ENCODE data around the gene TRANK1. TPM values are rescaled to one million over a fixed set of nuclear protein-coding genes. Genes with fewer than 3 reads are reported as not detected.

Gene TRANK1
- total RNA-seq, 4 donors from 2014 or later: 2.5 to 4.8 (median 3.7) TPM

GRCh38 chr3:36862076-36862755, 82.6 kb downstream of the TRANK1 start:
- Histone ChIP-seq H3K4me3 (no peak overlapping the region), H3K36me3 (peaks cover 30% of the 10 kb centered on the region), H3K27ac (no peak overlapping the region), H3K4me1 (no peaks in the 10 kb centered on the region), H3K27me3 (no peaks in the 10 kb centered on the region), H3K9me3 (no peaks in the 10 kb centered on the region)
- TF ChIP-seq CTCF (IDR thresholded peaks at IDR 0.05): no peak
- no peak for TF ChIP-seq POLR2A (IDR thresholded peaks at IDR 0.05)
- TF ChIP-seq EP300 (IDR thresholded peaks at IDR 0.05): no peak
- no peak for TF ChIP-seq POLR2AphosphoS5 (IDR thresholded peaks at IDR 0.05)
- 99% methylated on average over 5 of the region's 5 CpGs for WGBS
- no peak for DNase-seq (ENCODE audit: low spot score in 2 of 2)

- no peak for DNase-seq (ENCODE audit: low spot score in 2 of 2)
- H3K4me3 ChIP-seq: no peak overlapping the region
- H3K9me3 ChIP-seq: no peaks in the 10 kb centered on the region
- 97% methylated on average over 3 of the region's 3 CpGs for WGBS
- H3K27me3 ChIP-seq: no peaks in the 10 kb centered on the region
- no peak overlapping the region for H3K27ac ChIP-seq
- H3K4me1 ChIP-seq: no peaks in the 10 kb centered on the region
- no peak for TF ChIP-seq POLR2AphosphoS5 (IDR thresholded peaks at IDR 0.05)
- TF ChIP-seq CTCF (IDR thresholded peaks at IDR 0.05): no peak
- TF ChIP-seq EP300 (IDR thresholded peaks at IDR 0.05): no peak
- TF ChIP-seq POLR2A (IDR thresholded peaks at IDR 0.05): no peak
- peaks cover 49% of the 10 kb centered on the region for H3K36me3 ChIP-seq
Measured at GRCh38 chr3:36859494-36859893, 85.4 kb downstream of the TRANK1 start.

- no peak for DNase-seq (ENCODE audit: low spot score in 2 of 2)
- Histone ChIP-seq H3K4me1 (no peaks in the 10 kb centered on the region), H3K27ac (no peak overlapping the region), H3K4me3 (no peak overlapping the region), H3K9me3 (no peaks in the 10 kb centered on the region), H3K36me3 (peaks cover 37% of the 10 kb centered on the region), H3K27me3 (no peaks in the 10 kb centered on the region)
- WGBS: 62% methylated on average over 3 of the region's 3 CpGs
- TF ChIP-seq POLR2A (IDR thresholded peaks at IDR 0.05) (no peak), EP300 (IDR thresholded peaks at IDR 0.05) (no peak), CTCF (IDR thresholded peaks at IDR 0.05) (no peak), POLR2AphosphoS5 (IDR thresholded peaks at IDR 0.05) (no peak)
Measured at GRCh38 chr3:36852071-36852470, 92.8 kb downstream of the TRANK1 start.

- H3K9me3 ChIP-seq: no peaks in the 10 kb centered on the region
- H3K4me1 ChIP-seq: no peaks in the 10 kb centered on the region
- TF ChIP-seq CTCF (IDR thresholded peaks at IDR 0.05) (no peak), POLR2A (IDR thresholded peaks at IDR 0.05) (no peak), POLR2AphosphoS5 (IDR thresholded peaks at IDR 0.05) (no peak), EP300 (IDR thresholded peaks at IDR 0.05) (no peak)
- no peak overlapping the region for H3K27ac ChIP-seq
- WGBS: 78% methylated on average over 1 of the region's 1 CpG
- H3K4me3 ChIP-seq: no peak overlapping the region
- DNase-seq (ENCODE audit: low spot score in 2 of 2): no peak
- peaks cover 33% of the 10 kb centered on the region for H3K36me3 ChIP-seq
- no peaks in the 10 kb centered on the region for H3K27me3 ChIP-seq
Measured at GRCh38 chr3:36850743-36851142, 94.1 kb downstream of the TRANK1 start.

- Histone ChIP-seq H3K4me1 (no peaks in the 10 kb centered on the region), H3K9me3 (no peaks in the 10 kb centered on the region), H3K4me3 (no peak overlapping the region), H3K27ac (no peak overlapping the region), H3K27me3 (no peaks in the 10 kb centered on the region), H3K36me3 (peaks cover 59% of the 10 kb centered on the region)
- 93% methylated on average over 1 of the region's 1 CpG for WGBS
- no peak for DNase-seq (ENCODE audit: low spot score in 2 of 2)
- TF ChIP-seq CTCF (IDR thresholded peaks at IDR 0.05): no peak
- no peak for TF ChIP-seq EP300 (IDR thresholded peaks at IDR 0.05)
- TF ChIP-seq POLR2A (IDR thresholded peaks at IDR 0.05): no peak
- no peak for TF ChIP-seq POLR2AphosphoS5 (IDR thresholded peaks at IDR 0.05)
Measured at GRCh38 chr3:36846406-36846805, 98.4 kb downstream of the TRANK1 start.

Data from suprapubic skin (tissue), 4 donors.